HepG2 (cell line): Measurements from ENCODE around the gene ACSM2B. TPM values are rescaled to one million over a fixed set of nuclear protein-coding genes. Genes with fewer than 3 reads are reported as not detected.

Source experiments
- ATAC-seq: fragments of 200-7000 bp; cut with Tn5 transposase; 3 replicates; pipeline ENCODE4 v1.9.1; 2020; ENCODE audit warnings: mild to moderate bottlenecking, moderate library complexity
- BruUV-seq: library from RNA; stranded (reverse); fragments of 400-500 nt; replicated peaks from 2 replicates; lab custom pipeline; 2021; lab: Mats Ljungman, UMichigan
- CTCF ChIA-PET: fragments of 300-600 bp; formaldehyde crosslinking; extraction: SDS; loops from one replicate; lab custom pipeline; 2021; ENCODE audit warnings: low total read pairs, inconsistent platforms, low intra/inter-chr PET ratio; lab: Yijun Ruan, JAX
- POLR2A ChIA-PET: fragments of 350-600 bp; sonication (Branson Sonifier 250); formaldehyde crosslinking; loops from one replicate; lab custom pipeline; 2020; ENCODE audit warnings: antibody characterized with exemption, inconsistent platforms; lab: Yijun Ruan, JAX
- DNase-seq: peaks from one replicate; pipeline ENCODE4 v3.0.0-alpha.2; 2015; ENCODE audit warnings: low spot score
- FAIRE-seq: peaks from 3 replicates; lab custom pipeline; 2011; peaks lifted over from hg19 to GRCh38; lab: Jason Lieb, UNC
- H2AFZ ChIP-seq: one replicate; pipeline ENCODE4 v1.6.1; 2011; ENCODE audit warnings: low read length, inconsistent platforms
- H3K27ac ChIP-seq: fragments of 300-600 bp; 3 replicates; pipeline ENCODE4 v1.8.0; 2011; ENCODE audit warnings: mixed run types, mild to moderate bottlenecking, mixed read lengths, low read length, inconsistent platforms; ENCODE audit not compliant: insufficient read depth; ENCODE audit errors: extremely low read length
- H3K27me3 ChIP-seq, 2 experiments: fragments of 200-600 bp in 1 of 2; 2 replicates in 1 of 2; 3 replicates in 1 of 2; pipeline versions ENCODE4 v1.6.0 to v1.8.0; 2011; ENCODE audit warnings: low read length in 2 of 2, mild to moderate bottlenecking in 2 of 2, moderate library complexity in 2 of 2, inconsistent platforms in 1 of 2; ENCODE audit not compliant: insufficient read depth in 2 of 2, control insufficient read depth in 1 of 2
- H3K36me3 ChIP-seq, 2 experiments: fragments of 200-600 bp in 1 of 2; replicated peaks in 1 of 2; 2 replicates in 1 of 2; 3 replicates in 1 of 2; pipeline versions ENCODE4 v1.5.1 to v1.8.0; 2011; ENCODE audit warnings: low read length in 2 of 2, inconsistent platforms in 1 of 2; ENCODE audit not compliant: insufficient read depth in 2 of 2, control insufficient read depth in 1 of 2
- H3K4me1 ChIP-seq: 2 replicates; pipeline ENCODE4 v1.5.1; 2012; ENCODE audit warnings: low read length, inconsistent platforms; ENCODE audit not compliant: insufficient read depth
- H3K4me2 ChIP-seq: 2 replicates; pipeline ENCODE4 v1.6.0; 2011; ENCODE audit warnings: low read depth, low read length, inconsistent platforms
- H3K4me3 ChIP-seq, 3 experiments: fragments of 200-600 bp in 1 of 3; sonication (generic), shearing (Covaris generic) in 1 of 3; replicated peaks in 1 of 3; 2 replicates each; pipeline ENCODE4 v1.5.1; 2011 to 2016; ENCODE audit warnings: low read length in 3 of 3, inconsistent platforms in 2 of 3, low read depth in 2 of 3, mild to moderate bottlenecking in 2 of 3, control low read depth in 1 of 3, mixed read lengths in 1 of 3; ENCODE audit not compliant: insufficient read depth in 1 of 3
- H3K79me2 ChIP-seq: one replicate; pipeline ENCODE4 v1.6.1; 2011; ENCODE audit warnings: low read length, inconsistent platforms; ENCODE audit not compliant: insufficient read depth
- H3K9ac ChIP-seq: 2 replicates; pipeline ENCODE4 v1.6.0; 2011; ENCODE audit warnings: mild to moderate bottlenecking, low read depth, low read length, inconsistent platforms; ENCODE audit not compliant: insufficient read depth
- H3K9me3 ChIP-seq: 2 replicates; pipeline ENCODE4 v1.5.1; 2012; ENCODE audit warnings: mild to moderate bottlenecking, low read length
- H4K20me1 ChIP-seq: 2 replicates; pipeline ENCODE4 v1.6.0; 2011; ENCODE audit warnings: inconsistent platforms, mild to moderate bottlenecking, low read length, moderate library complexity; ENCODE audit not compliant: insufficient read depth
- FLYWCH1 ChIP-seq: sonication (generic); formaldehyde crosslinking; IDR thresholded peaks from 2 replicates; pipeline ENCODE4 v1.8.1; 2023; ENCODE audit warnings: mild to moderate bottlenecking, missing genetic modification reagents
- MBD4 ChIP-seq: IDR thresholded peaks from 2 replicates; pipeline ENCODE4 v1.6.1; 2012; ENCODE audit warnings: low read length, inconsistent platforms, borderline replicate concordance
- TARDBP ChIP-seq: sonication (generic); formaldehyde crosslinking; IDR thresholded peaks from 2 replicates; pipeline ENCODE4 v1.8.0; 2022; ENCODE audit warnings: mild to moderate bottlenecking, missing genetic modification reagents
- ZNF256 ChIP-seq: sonication (generic); formaldehyde crosslinking; conservative IDR thresholded peaks from 2 replicates; pipeline ENCODE4 v1.4.0; 2020; ENCODE audit warnings: missing genetic modification reagents
- ZNF30 ChIP-seq: sonication (generic); formaldehyde crosslinking; IDR thresholded peaks from 2 replicates; pipeline ENCODE4 v1.5.0; 2020; ENCODE audit warnings: mild to moderate bottlenecking, missing genetic modification reagents
- ZNF337 ChIP-seq: sonication (generic); formaldehyde crosslinking; IDR thresholded peaks from 2 replicates; pipeline ENCODE4 v1.5.1; 2020; ENCODE audit warnings: missing genetic modification reagents, low read depth, mild to moderate bottlenecking, borderline replicate concordance
- ZNF547 ChIP-seq: sonication (generic); formaldehyde crosslinking; IDR thresholded peaks from 2 replicates; pipeline ENCODE4 v1.5.1; 2020; ENCODE audit warnings: mild to moderate bottlenecking, missing genetic modification reagents
- ZNF629 ChIP-seq: sonication (generic); formaldehyde crosslinking; conservative IDR thresholded peaks from 2 replicates; pipeline ENCODE4 v1.5.0; 2020; ENCODE audit warnings: missing genetic modification reagents
- ZNF75D ChIP-seq: sonication (generic); formaldehyde crosslinking; IDR thresholded peaks from 2 replicates; pipeline ENCODE4 v1.8.1; 2023; ENCODE audit warnings: missing genetic modification reagents, mild to moderate bottlenecking, borderline replicate concordance
- ZSCAN29 ChIP-seq: sonication (generic); formaldehyde crosslinking; conservative IDR thresholded peaks from 2 replicates; pipeline ENCODE4 v1.4.0; 2020; ENCODE audit warnings: mild to moderate bottlenecking, missing genetic modification reagents
- WGBS: methylation state at CpG from one replicate; pipeline ENCODE4 v1.1.6; 2017; ENCODE audit warnings: low lambda C conversion rate; 5-methylcytosine and 5-hydroxymethylcytosine counted together
- in situ Hi-C: cut with HindIII; loops from 2 replicates; pipeline ENCODE4 v1.10.0; 2017; ENCODE audit warnings: low pct_unique_long_range_greater_than_20kb; ENCODE audit not compliant: extremely low pct_ligation_motif_present
- intact Hi-C: fragments of 100-400 bp; cut with micrococcal nuclease; formaldehyde crosslinking; loops from one replicate; pipeline ENCODE4 v1.10.0; 2022; ENCODE audit not compliant: unreplicated experiment
- polyA plus RNA-seq, 8 experiments: library from polyadenylated mRNA; depleted of rRNA in 3 of 8; stranded (reverse) in 7 of 8; unstranded in 1 of 8; fragments of >200 nt; fragmentation: Illumina TruSeq in 4 of 8; extraction: Trizol in 4 of 8; gene quantifications; 2 replicates each; pipeline versions ENCODE4 v1.2.1 to v1.2.3, GENCODE V29; 2011 to 2016; ENCODE audit warnings: low read depth in 4 of 8, missing spikeins in 1 of 8, mixed read lengths in 1 of 8; ENCODE audit not compliant: insufficient read depth in 1 of 8
- total RNA-seq, 5 experiments: library from RNA; depleted of rRNA; stranded (reverse); fragments of >200 nt; fragmentation: Illumina TruSeq; extraction: Trizol; gene quantifications; 2 replicates each; pipeline ENCODE4 v1.2.3, GENCODE V29; 2016; ENCODE audit warnings: low read depth in 1 of 5
- TF ChIP-seq, protein P1 (sequence below): sonication (generic); formaldehyde crosslinking; IDR thresholded peaks from 2 replicates; pipeline ENCODE4; 2020; ENCODE audit warnings: missing genetic modification reagents, mild to moderate bottlenecking, borderline replicate concordance

The ACSM2B gene
- total and polyA plus RNA-seq, 2 of the 13 experiments (the other 11 are each of a cell fraction or from before 2014, with no cell fraction given), result 22.9 to 34.0 TPM

GRCh38 chr16:20624882-20625807, 49.0 kb upstream of the ACSM2B start (continued):
- TF ChIP-seq, protein P1, sequence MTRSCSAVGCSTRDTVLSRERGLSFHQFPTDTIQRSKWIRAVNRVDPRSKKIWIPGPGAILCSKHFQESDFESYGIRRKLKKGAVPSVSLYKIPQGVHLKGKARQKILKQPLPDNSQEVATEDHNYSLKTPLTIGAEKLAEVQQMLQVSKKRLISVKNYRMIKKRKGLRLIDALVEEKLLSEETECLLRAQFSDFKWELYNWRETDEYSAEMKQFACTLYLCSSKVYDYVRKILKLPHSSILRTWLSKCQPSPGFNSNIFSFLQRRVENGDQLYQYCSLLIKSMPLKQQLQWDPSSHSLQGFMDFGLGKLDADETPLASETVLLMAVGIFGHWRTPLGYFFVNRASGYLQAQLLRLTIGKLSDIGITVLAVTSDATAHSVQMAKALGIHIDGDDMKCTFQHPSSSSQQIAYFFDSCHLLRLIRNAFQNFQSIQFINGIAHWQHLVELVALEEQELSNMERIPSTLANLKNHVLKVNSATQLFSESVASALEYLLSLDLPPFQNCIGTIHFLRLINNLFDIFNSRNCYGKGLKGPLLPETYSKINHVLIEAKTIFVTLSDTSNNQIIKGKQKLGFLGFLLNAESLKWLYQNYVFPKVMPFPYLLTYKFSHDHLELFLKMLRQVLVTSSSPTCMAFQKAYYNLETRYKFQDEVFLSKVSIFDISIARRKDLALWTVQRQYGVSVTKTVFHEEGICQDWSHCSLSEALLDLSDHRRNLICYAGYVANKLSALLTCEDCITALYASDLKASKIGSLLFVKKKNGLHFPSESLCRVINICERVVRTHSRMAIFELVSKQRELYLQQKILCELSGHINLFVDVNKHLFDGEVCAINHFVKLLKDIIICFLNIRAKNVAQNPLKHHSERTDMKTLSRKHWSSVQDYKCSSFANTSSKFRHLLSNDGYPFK (CRISPR knock-in tag), result 0 out of 2 replicates have a peak, but pooled peaks have one; percentile 28
- TF ChIP-seq ZNF256 (CRISPR knock-in tag) (no peak), ZNF547 (CRISPR knock-in tag) (no peak), ZNF337 (CRISPR knock-in tag) (no peak), MBD4 (no peak), ZNF30 (CRISPR knock-in tag) (no peak), ZNF75D (CRISPR knock-in tag) (no peak), TARDBP (CRISPR knock-in tag) (no peak), FLYWCH1 (no peak)

DNA sequence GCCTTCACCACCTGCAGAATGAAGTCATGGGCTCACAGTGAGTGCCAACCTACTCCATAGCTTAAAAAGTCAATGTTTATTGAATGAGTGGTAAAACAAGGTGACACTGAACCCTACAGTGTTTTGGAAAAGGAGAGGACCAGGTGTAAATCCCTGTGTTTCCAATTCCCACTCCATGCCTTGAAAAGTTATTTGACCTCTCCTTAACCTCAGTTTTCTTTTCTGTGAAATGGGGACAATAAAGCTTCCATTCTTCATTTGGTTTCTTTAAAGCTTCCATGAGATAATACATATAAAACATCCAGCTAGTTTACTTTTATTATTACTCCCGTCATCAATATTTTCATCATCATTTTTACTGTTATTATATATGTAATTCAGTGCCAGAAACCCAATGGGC, 48.0 kb upstream of the ACSM2B start:
- ATAC-seq, result no peak
- no peaks in the 10 kb centered on the region for H3K36me3 ChIP-seq
- H3K4me1 ChIP-seq, result peaks cover 33% of the 10 kb centered on the region
- ChIA-PET CTCF (no interaction called here), POLR2A (no interaction called here)
- in situ Hi-C loops (no loop called here), intact Hi-C loops (no loop called here)
- H3K27me3 ChIP-seq, result 0 out of 5 replicates have a peak, but pooled peaks cover 0 to 5% of the 10 kb centered on the region in 2 experiments
- no peak for FAIRE-seq
- no peak for DNase-seq
- no peak overlapping the region for H2AFZ ChIP-seq
- no peaks in the 10 kb centered on the region for H4K20me1 ChIP-seq
- H3K4me2 ChIP-seq, result no peak overlapping the region
- no peaks in the 10 kb centered on the region for H3K9me3 ChIP-seq
- WGBS, result 78% methylated on average over 1 of the region's 1 CpG
- no TSS peak for BruUV-seq
- no peak for TF ChIP-seq ZSCAN29 (CRISPR knock-in tag)
- peak; percentile 77 for TF ChIP-seq ZNF629 (CRISPR knock-in tag)
- H3K27ac ChIP-seq, result no peak overlapping the region
- H3K4me3 ChIP-seq, result no peak overlapping the region
- H3K79me2 ChIP-seq, result no peaks in the 10 kb centered on the region
- no peak overlapping the region for H3K9ac ChIP-seq
